NCI-H128 (cell line): ENCODE results near the gene PCDH8.

Experiments
- DNase-seq: peaks from one replicate; lab custom pipeline; 2025; ENCODE audit not compliant: unreplicated experiment; lab: John Stamatoyannopoulos, UW

The PCDH8 gene, protein sequence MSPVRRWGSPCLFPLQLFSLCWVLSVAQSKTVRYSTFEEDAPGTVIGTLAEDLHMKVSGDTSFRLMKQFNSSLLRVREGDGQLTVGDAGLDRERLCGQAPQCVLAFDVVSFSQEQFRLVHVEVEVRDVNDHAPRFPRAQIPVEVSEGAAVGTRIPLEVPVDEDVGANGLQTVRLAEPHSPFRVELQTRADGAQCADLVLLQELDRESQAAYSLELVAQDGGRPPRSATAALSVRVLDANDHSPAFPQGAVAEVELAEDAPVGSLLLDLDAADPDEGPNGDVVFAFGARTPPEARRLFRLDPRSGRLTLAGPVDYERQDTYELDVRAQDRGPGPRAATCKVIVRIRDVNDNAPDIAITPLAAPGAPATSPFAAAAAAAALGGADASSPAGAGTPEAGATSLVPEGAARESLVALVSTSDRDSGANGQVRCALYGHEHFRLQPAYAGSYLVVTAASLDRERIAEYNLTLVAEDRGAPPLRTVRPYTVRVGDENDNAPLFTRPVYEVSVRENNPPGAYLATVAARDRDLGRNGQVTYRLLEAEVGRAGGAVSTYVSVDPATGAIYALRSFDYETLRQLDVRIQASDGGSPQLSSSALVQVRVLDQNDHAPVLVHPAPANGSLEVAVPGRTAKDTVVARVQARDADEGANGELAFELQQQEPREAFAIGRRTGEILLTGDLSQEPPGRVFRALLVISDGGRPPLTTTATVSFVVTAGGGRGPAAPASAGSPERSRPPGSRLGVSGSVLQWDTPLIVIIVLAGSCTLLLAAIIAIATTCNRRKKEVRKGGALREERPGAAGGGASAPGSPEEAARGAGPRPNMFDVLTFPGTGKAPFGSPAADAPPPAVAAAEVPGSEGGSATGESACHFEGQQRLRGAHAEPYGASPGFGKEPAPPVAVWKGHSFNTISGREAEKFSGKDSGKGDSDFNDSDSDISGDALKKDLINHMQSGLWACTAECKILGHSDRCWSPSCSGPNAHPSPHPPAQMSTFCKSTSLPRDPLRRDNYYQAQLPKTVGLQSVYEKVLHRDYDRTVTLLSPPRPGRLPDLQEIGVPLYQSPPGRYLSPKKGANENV

DNA sequence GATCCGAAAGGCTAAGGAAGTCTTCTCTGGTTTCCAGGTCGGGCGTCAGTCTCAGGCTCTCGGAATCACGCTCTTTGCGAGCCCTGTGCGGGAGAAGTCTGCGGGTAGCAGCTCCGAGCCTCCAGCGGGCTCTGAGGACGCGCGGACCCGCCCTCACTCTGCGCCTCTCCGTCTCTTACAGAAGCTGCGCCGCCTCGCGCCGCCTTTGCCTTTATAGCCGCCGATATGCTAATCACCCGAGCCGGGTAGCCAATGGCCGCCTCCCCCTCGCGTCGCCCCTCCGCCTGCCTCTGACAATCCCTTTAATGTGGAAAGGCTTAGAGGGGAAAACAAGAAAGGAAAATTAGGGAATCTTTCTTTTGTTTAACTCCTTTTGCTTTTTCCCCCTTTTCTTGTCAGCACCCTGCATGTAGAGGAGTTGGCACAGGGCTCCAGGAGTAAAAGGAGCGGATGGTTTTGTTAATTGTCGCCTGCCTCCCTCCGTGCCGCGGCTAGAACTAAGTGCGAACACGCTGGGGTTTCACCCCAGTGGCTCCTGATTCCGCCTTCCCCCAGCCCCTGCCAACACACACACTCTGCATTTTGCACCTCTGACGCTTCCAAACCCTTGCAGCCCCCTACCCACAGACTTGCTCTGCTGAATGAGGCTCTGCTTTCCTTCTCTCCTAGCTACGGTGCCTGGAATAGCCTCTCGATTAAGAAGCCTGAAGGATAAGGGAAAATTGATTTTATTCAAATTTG, at the start of gene PCDH8:
Gene PCDH8, minus strand, starts transcription at position 186 of the 741 bp plus-strand sequence. CDS start 204 bp downstream, outside the sequence.
- DNase-seq, result peak; percentile 78

DNA sequence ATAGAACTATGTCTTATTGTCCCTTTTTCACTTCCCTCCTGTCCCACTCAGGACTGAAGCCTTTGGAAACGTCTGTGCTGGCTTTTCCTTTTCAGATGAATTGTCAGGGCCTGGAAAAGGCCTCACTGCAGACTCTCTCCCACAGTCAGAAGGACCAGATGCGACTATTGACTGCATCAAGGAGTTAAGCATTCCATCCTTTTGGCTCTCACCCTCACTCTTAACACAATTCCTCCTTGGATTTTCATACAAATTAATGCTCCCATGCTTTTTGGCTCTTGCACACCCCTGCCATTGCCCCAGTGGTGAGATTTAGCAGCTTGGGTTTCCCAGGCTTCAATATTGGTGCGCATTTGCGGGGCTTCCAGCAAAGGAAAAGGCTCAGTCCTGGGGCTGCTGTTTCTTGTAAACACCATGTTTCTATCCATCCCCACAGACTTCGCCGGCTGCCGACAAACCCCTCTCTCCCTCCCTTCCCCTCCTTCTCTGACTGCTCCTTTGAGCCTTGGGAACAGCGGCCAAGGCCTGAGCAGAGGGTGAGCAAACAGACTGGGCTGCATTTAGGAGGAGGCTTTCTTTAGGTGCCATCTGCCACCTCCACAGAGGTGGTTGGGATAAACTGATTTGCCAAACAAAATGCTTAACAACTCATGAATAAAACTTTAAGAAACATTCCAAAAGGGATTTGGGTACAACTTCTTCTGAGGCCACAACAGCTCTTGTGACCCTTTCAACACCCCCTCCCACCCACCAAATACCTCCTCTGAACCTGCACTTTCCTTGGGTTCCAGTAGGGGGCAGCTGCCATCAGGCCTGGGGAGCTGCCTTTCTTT, 48.6 kb upstream of the PCDH8 start:
- DNase-seq, result no peak

DNA sequence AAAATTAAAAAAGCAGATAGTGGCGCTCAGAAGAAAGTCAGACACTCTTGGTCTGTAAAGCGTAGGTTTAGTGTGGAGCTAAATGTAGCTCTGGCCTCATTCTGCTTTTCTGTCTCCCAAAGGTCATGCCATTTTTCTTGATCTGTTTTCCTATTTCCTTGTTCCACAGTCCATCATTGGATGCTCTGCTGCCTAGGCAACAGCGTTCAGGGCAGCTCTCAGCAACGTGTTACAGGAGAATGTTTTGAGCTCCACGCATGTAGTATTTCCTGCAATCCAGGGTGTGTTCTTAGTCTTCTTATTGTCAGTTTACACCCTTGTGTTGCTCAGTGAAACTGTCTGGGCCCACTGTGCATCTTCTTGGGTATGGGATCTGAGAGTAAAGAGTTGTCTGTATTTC, 46.0 kb upstream of the PCDH8 start:
- no peak for DNase-seq

DNA sequence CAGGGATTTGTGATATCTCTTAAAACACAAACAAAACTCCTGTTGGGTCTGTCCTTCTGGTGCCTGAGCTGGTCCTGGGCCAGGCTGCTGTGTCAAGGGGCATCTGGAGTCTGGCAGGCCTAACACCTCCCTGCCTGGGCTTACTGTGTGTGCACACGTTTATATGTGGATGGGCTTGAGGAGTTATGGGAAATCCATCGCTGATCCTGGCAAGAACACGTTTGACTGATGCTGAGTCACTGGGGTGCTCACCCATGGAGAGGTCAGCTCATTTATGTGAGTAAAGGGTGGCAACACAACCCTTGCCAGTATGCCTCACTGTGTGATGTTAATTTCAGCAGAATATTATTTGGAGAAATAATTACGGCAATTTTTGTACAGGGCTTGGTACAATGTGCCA, 44.5 kb upstream of the PCDH8 start:
- no peak for DNase-seq

DNA sequence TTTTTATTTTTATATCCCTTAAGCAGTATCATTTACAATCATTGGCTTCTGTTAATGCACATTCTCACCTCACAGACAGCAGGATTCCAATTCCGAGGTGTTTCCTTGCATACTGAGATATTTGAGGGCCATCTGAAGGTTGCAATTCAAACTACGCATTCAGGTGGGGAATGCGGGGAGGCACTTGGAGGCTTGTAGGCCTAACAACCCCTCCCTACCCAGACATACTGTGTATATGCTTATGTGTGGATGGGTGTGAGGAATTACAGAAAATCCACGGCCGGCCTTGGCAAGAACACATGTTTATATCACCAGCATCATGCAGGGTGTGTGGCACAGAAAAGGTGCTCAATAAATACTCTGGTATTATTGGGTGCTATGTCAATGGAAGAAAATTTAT, 43.3 kb upstream of the PCDH8 start:
- no peak for DNase-seq

DNA sequence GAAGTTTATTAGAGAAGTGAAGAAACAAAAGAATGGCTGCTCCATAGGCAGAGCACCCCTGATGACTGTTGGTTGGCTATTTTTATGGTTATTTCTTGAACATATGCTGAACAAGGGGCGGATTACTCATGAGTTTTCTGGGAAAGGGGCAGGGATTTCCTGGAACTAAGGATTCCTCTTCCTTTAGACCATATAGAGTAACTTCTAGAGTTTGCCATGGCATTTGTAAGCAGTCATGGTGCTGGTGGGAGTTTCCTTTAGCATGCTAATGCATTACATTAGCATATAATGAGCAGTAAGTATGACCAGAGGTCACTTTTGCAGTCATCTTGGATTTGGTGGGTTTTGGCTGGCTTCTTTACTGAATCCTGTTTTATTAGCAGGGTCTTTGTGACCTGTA, 38.7 kb upstream of the PCDH8 start:
- no peak for DNase-seq

DNA sequence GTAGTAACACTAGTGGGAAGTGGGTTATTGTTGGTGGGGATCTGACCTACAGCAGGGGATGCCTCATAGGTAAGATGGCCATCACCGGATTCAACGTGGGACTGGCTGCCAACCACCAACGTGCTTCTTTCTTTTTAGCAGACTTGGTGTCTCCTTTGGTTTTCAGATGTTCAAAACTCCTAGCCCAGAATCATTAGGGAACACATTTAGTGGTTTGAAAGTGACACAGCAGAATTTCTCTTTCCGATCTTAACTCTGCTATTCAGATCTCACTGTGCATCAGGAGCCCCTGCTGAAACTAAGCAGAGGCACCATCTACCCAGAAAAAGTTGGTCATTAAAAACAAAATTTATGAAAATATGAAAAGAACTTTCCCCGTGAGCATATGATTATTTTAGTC, 36.7 kb upstream of the PCDH8 start:
- no peak for DNase-seq

DNA sequence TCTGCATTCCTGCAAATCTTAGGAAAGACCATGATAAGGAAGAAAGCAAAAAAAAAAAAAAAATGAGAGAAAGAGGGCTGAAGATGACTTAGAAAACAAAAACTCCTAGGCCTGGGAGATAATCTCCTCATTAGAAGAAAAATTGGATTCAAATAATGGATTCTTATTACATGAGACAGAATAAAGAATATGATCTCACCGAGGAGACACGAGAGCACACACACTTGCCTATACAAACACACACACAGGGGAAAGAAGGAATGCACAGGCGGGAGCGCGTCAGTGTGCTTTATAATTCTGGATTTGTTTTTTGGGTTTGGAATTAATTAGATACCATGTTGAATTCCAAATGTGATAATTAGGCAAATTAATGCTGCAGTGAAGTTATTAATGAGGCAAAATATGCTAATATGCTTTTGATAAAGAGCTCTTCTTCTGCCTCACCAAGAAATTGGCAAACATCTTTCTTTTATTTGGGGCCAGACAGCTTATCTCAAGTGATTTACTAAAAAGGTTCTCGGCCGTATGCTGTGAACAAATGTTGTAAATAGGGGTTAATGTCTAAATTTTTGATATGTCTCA, 36.1 kb upstream of the PCDH8 start:
- DNase-seq, result no peak

DNA sequence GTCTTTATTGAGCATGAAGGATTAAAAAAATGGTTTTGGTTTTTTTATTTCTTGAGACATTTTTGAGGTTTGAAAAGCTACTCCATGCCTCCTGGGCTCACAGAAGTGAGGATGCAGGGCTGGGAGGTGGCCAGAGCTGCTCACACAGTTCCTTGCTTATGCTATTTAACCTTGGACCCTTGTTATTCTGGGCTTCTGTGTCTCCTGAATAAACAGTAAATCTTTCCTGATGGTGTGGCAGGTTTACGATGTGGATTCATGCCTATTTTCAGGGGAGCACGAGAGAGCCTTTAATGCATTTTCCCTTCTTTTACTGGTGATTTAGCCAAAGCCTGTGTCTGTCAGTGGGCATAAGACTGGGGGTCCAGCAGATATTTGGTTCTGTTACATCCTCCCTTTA, 34.3 kb upstream of the PCDH8 start:
- no peak for DNase-seq

DNA sequence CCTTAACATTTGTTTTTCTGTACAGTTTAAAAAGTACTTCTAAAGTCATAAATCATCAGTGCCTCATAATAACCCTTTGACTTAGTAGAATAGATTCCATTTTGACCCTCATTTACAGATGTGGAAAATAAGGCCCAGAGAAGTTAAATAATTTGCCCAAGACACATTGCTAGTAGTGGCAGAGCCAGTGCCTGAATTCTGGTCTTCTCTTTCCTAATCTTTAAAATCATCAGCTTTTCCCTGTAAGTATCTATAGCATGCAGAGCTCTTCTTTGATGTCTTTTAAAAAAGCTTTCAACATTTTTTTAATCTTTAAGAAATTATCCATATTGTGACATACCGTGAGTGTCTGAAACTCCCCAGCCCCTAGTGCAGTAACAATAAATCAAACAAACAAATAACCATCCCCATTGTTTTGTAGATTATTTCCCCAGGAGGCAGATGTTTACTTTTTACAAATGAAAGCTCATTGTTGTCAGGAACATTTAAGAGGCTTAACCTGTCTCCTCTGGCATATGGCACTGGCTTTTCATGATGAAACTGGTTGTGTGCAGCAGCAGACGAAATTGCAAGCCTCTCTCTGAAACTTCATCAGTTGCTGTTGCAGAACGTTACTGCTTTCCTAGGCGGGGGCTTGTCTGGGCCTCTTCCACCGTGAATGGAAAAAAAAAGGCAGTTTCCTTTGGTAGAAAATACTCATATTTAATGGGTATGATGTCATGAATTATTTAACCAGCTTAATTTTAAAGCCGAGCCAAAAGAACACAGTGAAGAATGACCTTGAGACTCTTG, 31.7 kb upstream of the PCDH8 start:
- peak; percentile 43 for DNase-seq

DNA sequence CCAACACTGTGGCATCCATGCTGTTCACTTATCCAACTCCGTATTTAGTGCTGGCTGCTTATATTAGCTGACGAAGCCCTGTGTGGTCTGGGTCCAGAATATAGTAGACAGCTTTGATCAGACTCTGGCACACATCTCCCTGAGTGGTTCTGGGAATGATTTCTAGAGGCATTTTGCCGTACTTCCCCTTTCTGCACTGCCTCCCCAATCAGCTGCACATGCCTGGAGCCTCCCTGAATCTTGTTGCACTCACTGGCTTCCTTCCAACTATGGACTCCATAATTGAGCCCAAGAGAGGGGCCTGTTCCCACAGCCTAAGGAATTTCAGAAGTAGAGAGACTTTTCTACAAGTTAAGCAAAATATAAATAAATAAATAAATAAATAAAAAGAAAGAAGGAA, 30.4 kb upstream of the PCDH8 start:
- DNase-seq, result no peak

DNA sequence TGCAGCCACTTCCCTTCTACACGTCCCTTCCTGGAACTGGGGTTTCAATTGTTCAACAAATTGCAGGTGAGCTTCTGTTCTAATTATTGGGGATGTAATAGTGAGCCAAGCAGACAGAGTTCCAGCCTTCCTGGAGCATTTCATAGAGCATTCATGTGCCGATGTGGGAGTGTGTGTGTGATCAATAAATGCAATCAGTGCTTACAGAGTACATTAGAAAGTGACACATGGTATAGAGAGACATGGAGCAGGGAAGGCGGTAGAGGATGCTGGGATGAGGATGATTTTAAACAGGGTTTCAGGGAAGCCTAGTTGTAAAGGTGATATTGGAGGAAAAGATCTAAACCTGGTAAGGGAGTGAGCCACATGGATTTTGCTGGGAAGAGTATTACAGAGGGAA, 21.7 kb upstream of the PCDH8 start:
- DNase-seq, result no peak

DNA sequence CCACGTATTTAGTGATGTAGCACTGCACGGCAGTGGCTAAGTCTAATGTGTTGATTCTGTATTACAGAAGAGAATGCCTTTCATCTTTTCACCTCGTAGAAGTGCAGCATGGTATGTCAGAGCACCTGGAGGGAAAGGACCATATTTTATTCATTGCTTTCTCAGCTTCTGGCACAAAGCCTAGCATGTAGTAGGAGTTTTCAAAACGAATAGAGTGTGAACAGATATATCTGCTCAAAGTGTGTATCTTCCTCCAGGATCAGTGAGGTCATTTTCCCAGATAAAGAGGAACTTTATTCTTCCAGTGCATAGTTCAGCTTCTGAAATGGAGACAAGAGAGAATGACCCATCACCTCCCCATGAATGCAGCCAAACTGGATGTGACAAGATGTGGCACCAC, 21.2 kb upstream of the PCDH8 start:
- DNase-seq, result no peak

DNA sequence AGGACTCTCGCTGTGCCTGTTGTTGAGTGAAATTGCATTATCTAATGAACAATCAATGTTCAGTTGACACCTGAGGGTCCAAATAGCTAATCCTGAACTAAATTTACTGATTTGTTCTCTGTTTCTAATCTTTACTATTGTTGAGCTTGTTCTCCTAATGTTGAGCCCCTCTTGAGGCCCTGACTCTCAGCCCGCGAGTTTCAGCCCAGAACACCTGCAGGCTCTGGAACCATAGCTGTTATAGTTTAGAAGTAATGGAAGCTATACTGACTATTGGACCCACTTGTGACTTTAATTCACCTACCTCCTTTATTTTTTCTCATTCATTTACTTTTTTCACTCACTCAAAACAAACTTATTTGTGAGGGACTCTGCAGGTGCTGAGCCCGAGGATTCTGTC, 20.6 kb upstream of the PCDH8 start:
- no peak for DNase-seq

DNA sequence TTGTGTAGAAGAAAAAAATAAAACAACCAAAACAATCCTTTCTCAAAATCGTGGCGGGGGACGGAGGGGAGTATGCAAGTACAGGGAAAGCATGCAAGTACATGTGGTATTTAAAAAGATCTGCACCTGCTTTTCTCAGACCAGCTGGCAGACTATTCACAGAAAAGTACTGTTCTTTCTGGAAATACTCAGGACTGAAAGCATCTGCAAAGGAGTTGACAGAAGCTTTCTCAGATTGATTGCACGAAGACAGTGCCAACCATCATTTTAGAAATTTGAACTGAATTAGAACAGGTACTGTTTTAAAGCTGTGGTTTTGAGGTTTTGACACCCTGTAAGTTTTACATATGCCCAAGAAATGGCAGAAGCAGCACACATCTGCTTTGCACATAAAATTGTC, 19.8 kb upstream of the PCDH8 start:
- no peak for DNase-seq

DNA sequence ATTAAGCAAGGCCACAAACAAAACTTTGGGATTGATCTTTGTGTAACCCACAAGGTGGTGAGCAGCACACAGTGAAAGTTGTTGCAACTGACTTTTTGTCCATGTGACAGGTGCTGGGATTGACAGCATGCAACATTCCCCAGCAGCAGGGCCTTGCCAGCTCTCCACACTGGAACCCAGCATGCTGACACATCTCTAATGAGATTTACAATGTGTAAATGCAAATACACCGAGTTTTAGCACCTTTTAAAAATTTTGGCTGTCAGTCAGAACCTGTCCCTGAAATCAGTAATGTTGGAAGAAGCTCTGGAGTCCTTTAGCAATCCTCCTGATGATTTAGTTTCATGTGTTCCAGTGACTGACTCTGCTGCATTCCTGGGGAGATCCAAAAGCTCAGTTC, 16.5 kb upstream of the PCDH8 start:
- DNase-seq, result no peak

DNA sequence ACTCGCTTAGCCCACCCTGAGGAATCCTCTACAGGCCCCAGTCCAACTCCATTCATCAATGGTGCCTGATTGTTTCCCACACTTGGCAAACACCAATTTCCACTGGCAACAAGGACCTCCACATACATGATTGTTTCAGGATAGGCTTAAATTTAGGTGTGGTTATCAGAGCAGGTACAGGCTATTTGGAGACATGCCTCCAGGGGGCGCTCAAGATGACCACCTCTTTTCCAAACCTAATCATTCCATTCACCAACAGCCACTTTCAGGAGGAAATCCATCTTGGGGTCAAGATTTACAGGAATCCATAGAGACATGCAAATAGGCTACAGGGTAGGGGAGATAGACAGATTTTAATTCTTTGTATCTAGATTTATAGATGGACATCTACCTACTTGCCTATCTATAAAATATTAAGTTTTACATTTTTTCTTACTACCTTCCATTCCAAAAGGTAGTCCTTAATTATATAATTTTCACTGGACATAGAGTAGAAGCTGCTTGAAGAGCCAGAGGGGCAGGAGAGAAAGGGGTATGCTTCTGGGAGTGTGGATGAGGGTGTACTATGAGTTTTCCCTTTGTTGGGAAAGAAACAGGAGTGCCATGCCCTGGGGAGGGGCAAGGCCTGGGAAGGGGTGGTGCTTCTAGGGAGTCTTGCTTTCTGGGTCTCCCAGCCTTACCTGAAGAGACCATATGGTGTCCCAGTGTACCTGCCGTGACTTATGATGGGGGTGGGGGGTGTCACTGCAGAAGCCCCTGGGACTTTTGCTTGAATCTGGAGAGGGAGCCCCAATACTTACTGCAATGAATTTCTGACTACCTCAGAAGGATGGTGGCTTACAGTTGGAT, 14.1 kb upstream of the PCDH8 start:
- DNase-seq, result no peak

DNA sequence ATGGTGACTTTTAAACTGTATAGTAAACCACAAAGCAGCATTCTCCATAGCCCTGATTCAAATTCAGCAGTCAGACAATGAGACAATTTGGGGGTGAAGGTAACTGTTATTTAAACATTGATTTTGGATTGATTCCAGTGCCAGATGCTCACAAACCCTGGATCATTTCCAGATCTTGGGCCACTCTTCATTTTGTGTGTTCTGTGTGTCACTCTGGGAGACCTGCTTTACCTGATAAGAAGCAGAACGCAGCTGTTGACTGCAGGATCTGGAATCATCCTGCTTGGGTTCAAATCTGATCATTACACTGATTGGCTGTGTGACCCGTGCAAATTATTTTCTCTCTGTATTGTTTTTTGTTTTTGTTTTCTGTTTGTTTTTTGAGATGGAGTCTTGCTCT, 4.0 kb upstream of the PCDH8 start:
- peak; percentile 6 for DNase-seq
